SJSA1 (cell line): ENCODE data around the gene CNST. TPM values are rescaled to one million over a fixed set of nuclear protein-coding genes. Genes with fewer than 3 reads are reported as not detected.
"Not testable (repeated sequence)": the region's sequence is repeated elsewhere in the genome, so short reads cannot be mapped to it uniquely, and the experiment has no call there.

Experiments
- DNase-seq, 2 experiments: peaks; one replicate each; pipeline ENCODE4 v3.0.0-alpha.2; 2015 to 2020; ENCODE audit warnings: low spot score in 2 of 2, low read depth in 1 of 2
- H3K27ac ChIP-seq: fragments of 250-450 bp; sonication (Bioruptor Pico); 2 replicates; pipeline ENCODE4 v1.5.1; 2020; ENCODE audit warnings: mild to moderate bottlenecking, moderate library complexity
- H3K27me3 ChIP-seq: fragments of 250-450 bp; sonication (Bioruptor Pico); replicated peaks from 2 replicates; pipeline ENCODE4 v1.5.1; 2020; ENCODE audit warnings: mild to moderate bottlenecking, moderate library complexity
- H3K36me3 ChIP-seq: fragments of 250-450 bp; sonication (Bioruptor Pico); 2 replicates; pipeline ENCODE4 v1.5.1; 2020; ENCODE audit warnings: mild to moderate bottlenecking
- H3K4me1 ChIP-seq: fragments of 250-450 bp; sonication (Bioruptor Pico); replicated peaks from 2 replicates; pipeline ENCODE4 v1.6.1; 2021; ENCODE audit warnings: mild to moderate bottlenecking
- H3K4me3 ChIP-seq: fragments of 250-450 bp; sonication (Bioruptor Pico); 2 replicates; pipeline ENCODE4 v1.5.1; 2020; ENCODE audit warnings: mild to moderate bottlenecking
- H3K9me3 ChIP-seq: fragments of 250-450 bp; sonication (Bioruptor Pico); replicated peaks from 2 replicates; pipeline ENCODE4 v1.5.1; 2020; ENCODE audit warnings: mild to moderate bottlenecking
- total RNA-seq: library from RNA; depleted of rRNA; stranded (reverse); fragments of >200 nt; shearing (Covaris generic); gene quantifications from 2 replicates; pipeline ENCODE4 v1.2.3, GENCODE V29; 2014

The CNST gene
- total RNA-seq, 1 experiment from 2014 or later = 21.1 TPM

GRCh38 chr1:246689409-246690008, 123.3 kb downstream of the CNST start:
- H3K4me3 ChIP-seq = peak overlapping the region; percentile 24

GRCh38 chr1:246690100-246690499, 123.8 kb downstream of the CNST start:
- H3K27ac ChIP-seq = no peak overlapping the region
- no peaks in the 10 kb centered on the region for H3K9me3 ChIP-seq
- no peaks in the 10 kb centered on the region for H3K36me3 ChIP-seq
- no peak for DNase-seq
- no peaks in the 10 kb centered on the region for H3K27me3 ChIP-seq
- no peaks in the 10 kb centered on the region for H3K4me1 ChIP-seq
- no peak overlapping the region for H3K4me3 ChIP-seq

More at GRCh38 chr1:246689409-246690008, 123.3 kb downstream of the CNST start:
- DNase-seq = peak; percentile 67 to 76
- Histone ChIP-seq H3K27ac (no peak overlapping the region), H3K36me3 (no peaks in the 10 kb centered on the region), H3K9me3 (no peaks in the 10 kb centered on the region), H3K4me1 (no peaks in the 10 kb centered on the region), H3K27me3 (no peaks in the 10 kb centered on the region)

- no peaks in the 10 kb centered on the region for H3K27me3 ChIP-seq
- H3K4me3 ChIP-seq = no peak overlapping the region
- no peaks in the 10 kb centered on the region for H3K4me1 ChIP-seq
- no peaks in the 10 kb centered on the region for H3K9me3 ChIP-seq
- no peaks in the 10 kb centered on the region for H3K36me3 ChIP-seq
- no peak for DNase-seq
- H3K27ac ChIP-seq = no peak overlapping the region
Observed at GRCh38 chr1:246691622-246692495, 125.6 kb downstream of the CNST start.

- not testable (repeated sequence) for H3K36me3 ChIP-seq, H3K27me3 ChIP-seq, H3K4me1 ChIP-seq, H3K4me3 ChIP-seq, H3K27ac ChIP-seq, H3K9me3 ChIP-seq, DNase-seq
Observed at GRCh38 chr1:246694213-246694895, 128.1 kb downstream of the CNST start.

GRCh38 chr1:246695136-246695535, 128.9 kb downstream of the CNST start:
- Histone ChIP-seq H3K4me1 (peaks cover 5% of the 10 kb centered on the region), H3K27ac (no peak overlapping the region), H3K4me3 (no peak overlapping the region), H3K36me3 (no peaks in the 10 kb centered on the region), H3K9me3 (no peaks in the 10 kb centered on the region), H3K27me3 (no peaks in the 10 kb centered on the region)
- no peak for DNase-seq

- Histone ChIP-seq H3K27me3 (no peaks in the 10 kb centered on the region), H3K36me3 (no peaks in the 10 kb centered on the region), H3K9me3 (no peaks in the 10 kb centered on the region), H3K4me3 (no peak overlapping the region), H3K4me1 (peaks cover 5% of the 10 kb centered on the region), H3K27ac (no peak overlapping the region)
- no peak for DNase-seq
Observed at GRCh38 chr1:246695666-246696065, 129.4 kb downstream of the CNST start.

- Histone ChIP-seq H3K9me3 (no peaks in the 10 kb centered on the region), H3K4me3 (peak overlapping the region; percentile 7), H3K36me3 (no peaks in the 10 kb centered on the region), H3K27me3 (no peaks in the 10 kb centered on the region), H3K4me1 (peaks cover 5% of the 10 kb centered on the region), H3K27ac (peak overlapping the region; percentile 72)
- DNase-seq = no peak
Observed at GRCh38 chr1:246698466-246699094, 132.3 kb downstream of the CNST start.

GRCh38 chr1:246699095-246699735, 133.0 kb downstream of the CNST start:
- DNase-seq = peak; percentile 81 to 92
- Histone ChIP-seq H3K27me3 (no peaks in the 10 kb centered on the region), H3K4me3 (peak overlapping the region; percentile 7), H3K4me1 (peaks cover 5% of the 10 kb centered on the region), H3K36me3 (no peaks in the 10 kb centered on the region), H3K27ac (peak overlapping the region; percentile 72), H3K9me3 (no peaks in the 10 kb centered on the region)

GRCh38 chr1:246703581-246703980, 137.3 kb downstream of the CNST start:
- Histone ChIP-seq H3K4me3 (no peak overlapping the region), H3K4me1 (peaks cover 9% of the 10 kb centered on the region), H3K27me3 (no peaks in the 10 kb centered on the region), H3K9me3 (no peaks in the 10 kb centered on the region), H3K36me3 (no peaks in the 10 kb centered on the region), H3K27ac (no peak overlapping the region)
- no peak for DNase-seq

- H3K27ac ChIP-seq = peak overlapping the region; percentile 79
- no peaks in the 10 kb centered on the region for H3K9me3 ChIP-seq
- peak in 1 of 2 experiments; percentile 62 for DNase-seq
- no peaks in the 10 kb centered on the region for H3K27me3 ChIP-seq
- H3K4me1 ChIP-seq = peaks cover 5% of the 10 kb centered on the region
- no peak overlapping the region for H3K4me3 ChIP-seq
- no peaks in the 10 kb centered on the region for H3K36me3 ChIP-seq
Observed at GRCh38 chr1:246705368-246705767, 139.1 kb downstream of the CNST start.

GRCh38 chr1:246708166-246708565, 141.9 kb downstream of the CNST start:
- DNase-seq = no peak
- Histone ChIP-seq H3K9me3 (no peaks in the 10 kb centered on the region), H3K27ac (no peak overlapping the region), H3K36me3 (no peaks in the 10 kb centered on the region), H3K4me3 (no peak overlapping the region), H3K4me1 (peaks cover 5% of the 10 kb centered on the region), H3K27me3 (no peaks in the 10 kb centered on the region)

GRCh38 chr1:246709196-246709595, 142.9 kb downstream of the CNST start:
- Histone ChIP-seq H3K27ac (no peak overlapping the region), H3K9me3 (no peaks in the 10 kb centered on the region), H3K27me3 (no peaks in the 10 kb centered on the region), H3K4me3 (no peak overlapping the region), H3K36me3 (no peaks in the 10 kb centered on the region), H3K4me1 (peaks cover 5% of the 10 kb centered on the region)
- no peak for DNase-seq

GRCh38 chr1:246709835-246710234, 143.6 kb downstream of the CNST start:
- Histone ChIP-seq H3K9me3 (no peaks in the 10 kb centered on the region), H3K4me1 (peaks cover 5% of the 10 kb centered on the region), H3K4me3 (no peak overlapping the region), H3K27ac (no peak overlapping the region), H3K27me3 (no peaks in the 10 kb centered on the region), H3K36me3 (no peaks in the 10 kb centered on the region)
- DNase-seq = no peak
